ENCODE measurements around the gene GH1.

GRCh38 chr17:63911041-63911635 lies 7.5 kb downstream of the GH1 start, which contains the start of gene CSHL1:
- TF ChIP-seq POLR2AphosphoS5 (IDR thresholded peaks at IDR 0.05; ENCODE audit: low read depth, low read length) (no peak), TCF7L2 (IDR thresholded peaks at IDR 0.05; ENCODE audit: low read depth, low read length) (no peak)

Data from Panc1 (cell line).